DOHH2 (cell line): ENCODE measurements around the gene EPHA6.

ENCODE experiments used
- H3F3A ChIP-seq: fragments of 200-600 bp; sonication (generic), shearing (Covaris generic); 2 replicates; pipeline ENCODE4 v1.6.0; 2016; ENCODE audit warnings: antibody characterized with exemption, mild to moderate bottlenecking; ENCODE audit not compliant: control insufficient read depth, insufficient read depth
- H3K27ac ChIP-seq: fragments of 200-600 bp; sonication (generic); 2 replicates; pipeline ENCODE4 v1.5.1; 2014; ENCODE audit warnings: low read depth, mild to moderate bottlenecking, low read length, moderate library complexity
- H3K27me3 ChIP-seq: fragments of 200-600 bp; sonication (generic); 2 replicates; pipeline ENCODE4 v1.6.1; 2014; ENCODE audit warnings: mild to moderate bottlenecking, low read length, mixed read lengths; ENCODE audit not compliant: control insufficient read depth
- H3K36me3 ChIP-seq: fragments of 200-600 bp; sonication (generic); 2 replicates; pipeline ENCODE4 v1.6.1; 2014; ENCODE audit warnings: mild to moderate bottlenecking, low read length, moderate library complexity, mixed read lengths; ENCODE audit not compliant: control insufficient read depth
- H3K4me1 ChIP-seq: fragments of 200-600 bp; sonication (generic); 2 replicates; pipeline ENCODE4 v1.6.1; 2014; ENCODE audit warnings: mild to moderate bottlenecking, low read length, mixed read lengths; ENCODE audit not compliant: control insufficient read depth
- H3K4me2 ChIP-seq: fragments of 200-600 bp; sonication (generic); 2 replicates; pipeline ENCODE4 v1.6.0; 2014; ENCODE audit warnings: mild to moderate bottlenecking, low read length, moderate library complexity
- H3K4me3 ChIP-seq: fragments of 200-600 bp; sonication (generic); 2 replicates; pipeline ENCODE4 v1.5.1; 2014; ENCODE audit warnings: mild to moderate bottlenecking, low read length, mixed read lengths
- H3K79me2 ChIP-seq: fragments of 200-600 bp; sonication (generic); 2 replicates; pipeline ENCODE4 v1.6.1; 2014; ENCODE audit warnings: mild to moderate bottlenecking, low read length, mixed read lengths; ENCODE audit not compliant: control insufficient read depth
- H3K9me2 ChIP-seq: fragments of 200-600 bp; sonication (generic); replicated peaks from 2 replicates; pipeline ENCODE4 v1.6.1; 2014; ENCODE audit warnings: mild to moderate bottlenecking, low read length, mixed read lengths; ENCODE audit not compliant: control insufficient read depth
- H3K9me3 ChIP-seq: fragments of 200-600 bp; sonication (generic); 2 replicates; pipeline ENCODE4 v1.6.1; 2014; ENCODE audit warnings: antibody characterized with exemption, low read length, mixed read lengths; ENCODE audit not compliant: control insufficient read depth, insufficient read depth
- H4K20me1 ChIP-seq: fragments of 200-600 bp; sonication (generic); 2 replicates; pipeline ENCODE4 v1.6.0; 2014; ENCODE audit warnings: low read depth, mild to moderate bottlenecking, antibody characterized with exemption, low read length, moderate library complexity; ENCODE audit not compliant: control insufficient read depth, insufficient read depth
- EZH2phosphoT487 ChIP-seq: fragments of 200-600 bp; sonication (generic); IDR thresholded peaks from 2 replicates; pipeline ENCODE4 v1.6.1; 2017; ENCODE audit warnings: borderline replicate concordance, mild to moderate bottlenecking, antibody characterized with exemption, low read length, moderate library complexity, mixed read lengths
- TF ChIP-seq, protein P1 (sequence below): fragments of 200-600 bp; sonication (generic); IDR thresholded peaks from one replicate; pipeline ENCODE4 v1.5.1; 2014; ENCODE audit warnings: antibody characterized with exemption, mild to moderate bottlenecking, low read depth, low read length; ENCODE audit not compliant: poor library complexity, severe bottlenecking

Gene EPHA6

DNA sequence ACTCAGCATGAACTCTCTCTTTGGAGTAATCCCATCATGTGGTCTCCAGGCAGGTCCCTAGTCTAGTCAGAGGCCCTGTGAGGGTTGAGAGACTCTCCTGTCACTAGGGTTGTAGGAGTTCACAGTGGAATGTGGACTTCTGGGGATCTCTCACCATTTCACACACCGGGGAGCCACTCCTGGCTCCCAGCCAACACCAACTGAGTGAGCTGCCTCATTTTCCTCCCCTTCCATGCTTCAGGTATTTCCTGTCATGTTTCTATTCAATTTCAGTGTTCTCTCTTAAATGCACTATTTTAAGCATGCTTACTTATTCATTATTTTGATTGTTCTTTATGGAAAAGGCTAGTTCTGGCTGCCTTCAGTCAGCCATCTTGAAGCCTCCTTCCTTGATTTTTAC lies 482.6 kb downstream of the EPHA6 start:
- no peaks in the 10 kb centered on the region for H3K79me2 ChIP-seq
- no peaks in the 10 kb centered on the region for H4K20me1 ChIP-seq
- no peaks in the 10 kb centered on the region for H3K4me1 ChIP-seq
- H3F3A ChIP-seq = no peaks in the 10 kb centered on the region
- H3K9me2 ChIP-seq = no peaks in the 10 kb centered on the region
- no peaks in the 10 kb centered on the region for H3K27me3 ChIP-seq
- H3K9me3 ChIP-seq = peaks cover 8% of the 10 kb centered on the region; the same call in 1 of the 2 replicates
- no peak for TF ChIP-seq EZH2phosphoT487
- TF ChIP-seq, protein P1, sequence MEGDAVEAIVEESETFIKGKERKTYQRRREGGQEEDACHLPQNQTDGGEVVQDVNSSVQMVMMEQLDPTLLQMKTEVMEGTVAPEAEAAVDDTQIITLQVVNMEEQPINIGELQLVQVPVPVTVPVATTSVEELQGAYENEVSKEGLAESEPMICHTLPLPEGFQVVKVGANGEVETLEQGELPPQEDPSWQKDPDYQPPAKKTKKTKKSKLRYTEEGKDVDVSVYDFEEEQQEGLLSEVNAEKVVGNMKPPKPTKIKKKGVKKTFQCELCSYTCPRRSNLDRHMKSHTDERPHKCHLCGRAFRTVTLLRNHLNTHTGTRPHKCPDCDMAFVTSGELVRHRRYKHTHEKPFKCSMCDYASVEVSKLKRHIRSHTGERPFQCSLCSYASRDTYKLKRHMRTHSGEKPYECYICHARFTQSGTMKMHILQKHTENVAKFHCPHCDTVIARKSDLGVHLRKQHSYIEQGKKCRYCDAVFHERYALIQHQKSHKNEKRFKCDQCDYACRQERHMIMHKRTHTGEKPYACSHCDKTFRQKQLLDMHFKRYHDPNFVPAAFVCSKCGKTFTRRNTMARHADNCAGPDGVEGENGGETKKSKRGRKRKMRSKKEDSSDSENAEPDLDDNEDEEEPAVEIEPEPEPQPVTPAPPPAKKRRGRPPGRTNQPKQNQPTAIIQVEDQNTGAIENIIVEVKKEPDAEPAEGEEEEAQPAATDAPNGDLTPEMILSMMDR = no peak
- H3K4me2 ChIP-seq = no peak overlapping the region
- H3K27ac ChIP-seq = no peak overlapping the region
- no peaks in the 10 kb centered on the region for H3K36me3 ChIP-seq
- H3K4me3 ChIP-seq = no peak overlapping the region

DNA sequence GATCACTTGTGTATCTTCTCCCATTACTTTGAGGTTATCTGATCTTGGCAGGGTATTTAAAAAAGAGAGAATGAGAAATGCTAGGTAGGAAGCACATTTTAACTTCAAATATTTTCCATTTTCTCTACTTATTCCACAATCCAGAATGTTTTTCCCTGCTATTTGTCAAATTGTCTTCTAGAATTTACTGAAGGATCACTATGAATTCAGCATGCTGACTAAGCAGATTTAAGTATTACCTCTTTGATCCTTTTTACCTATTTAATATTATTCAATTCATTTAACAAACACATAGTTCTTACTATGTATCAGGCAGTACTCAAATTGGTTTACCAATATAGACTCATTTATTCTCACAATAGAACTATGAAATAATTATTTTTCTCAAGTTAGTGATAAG lies 486.7 kb downstream of the EPHA6 start:
- no peaks in the 10 kb centered on the region for H4K20me1 ChIP-seq
- no peaks in the 10 kb centered on the region for H3F3A ChIP-seq
- TF ChIP-seq, protein P1 = no peak
- TF ChIP-seq EZH2phosphoT487 = no peak
- H3K4me3 ChIP-seq = no peak overlapping the region
- H3K9me2 ChIP-seq = no peaks in the 10 kb centered on the region
- no peaks in the 10 kb centered on the region for H3K79me2 ChIP-seq
- H3K36me3 ChIP-seq = no peaks in the 10 kb centered on the region
- H3K27me3 ChIP-seq = no peaks in the 10 kb centered on the region
- no peak overlapping the region for H3K4me2 ChIP-seq
- no peak overlapping the region for H3K27ac ChIP-seq
- H3K4me1 ChIP-seq = no peaks in the 10 kb centered on the region
- H3K9me3 ChIP-seq = no peaks in the 10 kb centered on the region

DNA sequence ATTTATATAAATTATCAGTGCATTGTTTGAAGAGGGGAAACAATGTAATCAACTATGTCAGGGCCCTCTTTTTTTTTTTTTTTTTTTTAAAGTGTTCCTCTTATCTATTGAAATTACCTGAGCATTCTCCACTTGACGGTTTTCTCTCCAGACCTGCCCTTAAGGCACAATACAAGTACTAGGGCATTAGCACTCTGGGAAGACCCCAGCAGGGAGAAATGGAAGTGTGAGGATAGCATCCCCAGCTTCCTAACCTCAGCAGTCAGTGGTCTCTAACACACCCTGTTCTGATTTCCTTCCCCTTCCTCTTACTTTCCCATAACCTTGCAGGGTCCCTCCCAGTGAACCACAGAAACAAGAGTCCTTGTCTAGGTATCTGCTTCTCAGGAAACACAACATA lies 491.8 kb downstream of the EPHA6 start:
- H3K4me1 ChIP-seq = no peaks in the 10 kb centered on the region
- no peak for TF ChIP-seq EZH2phosphoT487
- TF ChIP-seq, protein P1 = no peak
- H3K9me2 ChIP-seq = no peaks in the 10 kb centered on the region
- H3K36me3 ChIP-seq = no peaks in the 10 kb centered on the region
- no peaks in the 10 kb centered on the region for H3K9me3 ChIP-seq
- H3F3A ChIP-seq = no peaks in the 10 kb centered on the region
- no peaks in the 10 kb centered on the region for H3K79me2 ChIP-seq
- no peak overlapping the region for H3K4me2 ChIP-seq
- H3K27ac ChIP-seq = no peak overlapping the region
- H4K20me1 ChIP-seq = no peaks in the 10 kb centered on the region
- no peaks in the 10 kb centered on the region for H3K27me3 ChIP-seq
- no peak overlapping the region for H3K4me3 ChIP-seq

DNA sequence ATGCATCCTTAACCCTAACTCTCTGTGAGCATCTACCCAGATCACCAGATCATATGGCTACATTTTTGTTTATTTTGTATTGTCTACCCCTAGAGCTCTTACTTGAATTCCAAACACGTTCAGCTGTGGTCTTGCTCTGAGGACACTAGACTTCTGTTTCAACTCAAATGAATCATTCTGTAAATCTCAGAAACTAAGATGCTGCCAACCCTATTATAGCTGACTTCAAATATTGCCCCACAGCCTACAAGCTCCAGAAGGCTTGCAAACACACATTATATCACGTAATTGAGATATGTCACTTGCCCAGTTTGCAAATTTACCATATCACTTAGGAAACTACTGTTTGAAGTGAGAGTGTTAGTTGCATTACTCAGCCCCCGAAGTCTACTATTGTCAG lies 524.0 kb downstream of the EPHA6 start:
- Histone ChIP-seq H3K9me2 (no peaks in the 10 kb centered on the region), H3K9me3 (no peaks in the 10 kb centered on the region), H3K36me3 (no peaks in the 10 kb centered on the region), H3K27ac (no peak overlapping the region), H3K4me2 (no peak overlapping the region), H3K79me2 (no peaks in the 10 kb centered on the region), H3K4me3 (no peak overlapping the region), H3K27me3 (no peaks in the 10 kb centered on the region), H3F3A (no peaks in the 10 kb centered on the region), H3K4me1 (no peaks in the 10 kb centered on the region), H4K20me1 (no peaks in the 10 kb centered on the region)
- TF ChIP-seq EZH2phosphoT487 = no peak
- TF ChIP-seq, protein P1 = no peak
